ENCODE measurements around the gene CEBPE.

DNA sequence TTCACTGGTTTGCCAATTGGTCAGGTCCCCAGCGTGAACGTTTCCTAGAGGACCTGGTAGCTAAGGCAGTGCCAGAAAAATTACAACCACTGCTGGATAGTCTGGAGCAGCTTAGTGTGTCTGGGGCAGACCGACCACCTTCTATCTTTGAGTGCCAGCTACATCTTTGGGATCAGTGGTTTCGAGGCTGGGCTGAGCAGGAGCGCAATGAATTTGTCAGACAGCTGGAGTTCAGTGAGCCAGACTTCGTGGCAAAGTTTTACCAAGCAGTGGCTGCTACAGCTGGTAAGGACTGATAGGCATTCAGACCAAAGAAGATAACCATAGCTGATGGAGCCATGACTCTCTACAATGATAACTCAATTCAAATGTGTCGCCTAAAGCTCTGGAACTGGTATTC is 21.3 kb downstream of the CEBPE start:
- TF ChIP-seq, protein P1, sequence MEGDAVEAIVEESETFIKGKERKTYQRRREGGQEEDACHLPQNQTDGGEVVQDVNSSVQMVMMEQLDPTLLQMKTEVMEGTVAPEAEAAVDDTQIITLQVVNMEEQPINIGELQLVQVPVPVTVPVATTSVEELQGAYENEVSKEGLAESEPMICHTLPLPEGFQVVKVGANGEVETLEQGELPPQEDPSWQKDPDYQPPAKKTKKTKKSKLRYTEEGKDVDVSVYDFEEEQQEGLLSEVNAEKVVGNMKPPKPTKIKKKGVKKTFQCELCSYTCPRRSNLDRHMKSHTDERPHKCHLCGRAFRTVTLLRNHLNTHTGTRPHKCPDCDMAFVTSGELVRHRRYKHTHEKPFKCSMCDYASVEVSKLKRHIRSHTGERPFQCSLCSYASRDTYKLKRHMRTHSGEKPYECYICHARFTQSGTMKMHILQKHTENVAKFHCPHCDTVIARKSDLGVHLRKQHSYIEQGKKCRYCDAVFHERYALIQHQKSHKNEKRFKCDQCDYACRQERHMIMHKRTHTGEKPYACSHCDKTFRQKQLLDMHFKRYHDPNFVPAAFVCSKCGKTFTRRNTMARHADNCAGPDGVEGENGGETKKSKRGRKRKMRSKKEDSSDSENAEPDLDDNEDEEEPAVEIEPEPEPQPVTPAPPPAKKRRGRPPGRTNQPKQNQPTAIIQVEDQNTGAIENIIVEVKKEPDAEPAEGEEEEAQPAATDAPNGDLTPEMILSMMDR (IDR thresholded peaks at IDR 0.05 in 2 of 3, conservative IDR thresholded peaks at IDR 0.05 in 1 of 3; ENCODE audit: borderline replicate concordance in 1 of 3, insufficient read depth in 1 of 3, low read depth in 2 of 3, low read length in 2 of 3) = no peak
- TF ChIP-seq CEBPB (IDR thresholded peaks at IDR 0.05; ENCODE audit: low read depth) = no peak
- no peak for TF ChIP-seq EGR1 (IDR thresholded peaks at IDR 0.05; ENCODE audit: low read depth)
- no peak for TF ChIP-seq POLR2A (IDR thresholded peaks at IDR 0.05; ENCODE audit: borderline replicate concordance, extremely low read depth, insufficient read depth, insufficient read length)
- TF ChIP-seq POLR2AphosphoS5 (IDR thresholded peaks at IDR 0.05; ENCODE audit: low read depth, low read length) = no peak
- TF ChIP-seq RAD21 (IDR thresholded peaks at IDR 0.05; ENCODE audit: low read depth) = no peak
- TF ChIP-seq EZH2 (IDR thresholded peaks at IDR 0.05) = no peak
- TF ChIP-seq ZNF274 (IDR thresholded peaks at IDR 0.05; ENCODE audit: low read depth, low read length) = no peak
- no peak for TF ChIP-seq SRF (IDR thresholded peaks at IDR 0.05; ENCODE audit: low read depth)
- TF ChIP-seq, protein P2, sequence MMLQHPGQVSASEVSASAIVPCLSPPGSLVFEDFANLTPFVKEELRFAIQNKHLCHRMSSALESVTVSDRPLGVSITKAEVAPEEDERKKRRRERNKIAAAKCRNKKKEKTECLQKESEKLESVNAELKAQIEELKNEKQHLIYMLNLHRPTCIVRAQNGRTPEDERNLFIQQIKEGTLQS (IDR thresholded peaks at IDR 0.05) = no peak
- TF ChIP-seq EZH2phosphoT487 (IDR thresholded peaks at IDR 0.05; ENCODE audit: borderline replicate concordance) = no peak
- TF ChIP-seq SIN3A (IDR thresholded peaks at IDR 0.05; ENCODE audit: low read depth) = no peak
